RPMI8226 (cell line): ENCODE measurements around the gene ANKRD1.

Experiments
- DNase-seq: peaks from one replicate; pipeline ENCODE4 v3.0.0-alpha.2; 2015

ANKRD1 gene

DNA sequence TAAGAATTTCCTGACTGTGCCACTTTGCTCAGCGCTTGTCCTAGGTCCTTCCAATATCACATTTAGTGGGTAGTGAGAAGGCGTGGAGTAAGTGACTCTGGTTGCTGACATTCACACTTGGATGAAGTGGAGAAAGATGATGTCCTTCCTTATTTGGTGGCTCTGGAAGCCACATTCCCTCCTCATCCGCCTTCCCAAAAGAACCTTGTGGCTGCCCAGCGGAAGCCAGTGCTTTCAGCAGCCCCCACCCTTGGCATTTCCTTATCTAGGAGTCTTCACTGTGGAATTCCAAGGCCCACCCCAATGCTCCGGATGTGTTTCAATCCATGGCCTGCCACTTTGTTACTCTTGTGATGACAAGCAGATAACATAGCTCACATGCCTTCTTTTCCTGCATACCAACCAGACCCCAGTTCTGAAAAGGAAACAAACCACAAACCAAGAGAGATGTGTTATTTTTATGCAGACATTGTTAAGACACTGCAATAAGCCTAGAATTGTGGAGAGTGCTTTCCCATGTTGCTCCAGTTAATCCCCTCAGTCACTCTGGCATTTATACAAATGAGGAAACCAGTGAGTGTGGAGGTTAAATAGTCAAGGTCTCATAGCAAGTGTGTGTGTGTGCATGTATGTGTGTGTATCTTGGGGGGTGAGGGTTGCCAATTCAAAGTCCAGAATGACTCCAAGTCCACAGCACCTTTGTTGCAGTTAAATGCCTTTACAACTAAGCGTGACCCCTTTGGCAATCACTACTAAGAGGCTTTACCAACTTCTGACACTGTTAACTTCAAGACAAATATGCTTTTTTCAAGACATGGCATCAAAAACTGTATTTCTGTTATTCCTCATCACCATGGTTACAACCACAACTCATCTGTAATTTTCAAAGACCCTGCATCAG, 10.3 kb upstream of the ANKRD1 start:
- DNase-seq: no peak

- no peak for DNase-seq
Measured at GRCh38 chr10:90930070-90930837, 9.4 kb upstream of the ANKRD1 start.

- DNase-seq: no peak
Measured at GRCh38 chr10:90929179-90929578, 8.3 kb upstream of the ANKRD1 start.

DNA sequence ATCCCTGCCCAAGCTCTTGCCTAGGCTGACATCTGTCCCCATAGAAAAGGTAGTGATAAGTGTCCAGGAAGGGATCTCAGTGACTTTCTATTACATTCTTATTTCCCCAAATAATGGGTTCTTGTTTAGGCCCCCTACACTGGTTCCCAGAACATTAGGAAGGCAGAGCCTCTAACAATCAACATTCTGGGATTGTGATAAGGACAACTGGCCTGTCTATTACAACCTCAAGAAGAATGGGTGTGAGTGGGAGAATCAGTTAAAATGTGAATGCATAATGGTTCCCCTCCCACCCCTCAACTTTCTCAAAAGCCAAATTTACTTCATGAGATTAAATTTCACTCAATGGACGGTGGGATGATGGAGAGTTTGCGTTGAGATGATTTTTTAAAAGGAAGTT, 6.4 kb upstream of the ANKRD1 start:
- DNase-seq: no peak

GRCh38 chr10:90925079-90926029, 4.5 kb upstream of the ANKRD1 start:
- DNase-seq: no peak

- no peak for DNase-seq
Measured at GRCh38 chr10:90924552-90924951, 3.7 kb upstream of the ANKRD1 start.

- DNase-seq: no peak
Measured at GRCh38 chr10:90923111-90923731, 2.3 kb upstream of the ANKRD1 start.

DNA sequence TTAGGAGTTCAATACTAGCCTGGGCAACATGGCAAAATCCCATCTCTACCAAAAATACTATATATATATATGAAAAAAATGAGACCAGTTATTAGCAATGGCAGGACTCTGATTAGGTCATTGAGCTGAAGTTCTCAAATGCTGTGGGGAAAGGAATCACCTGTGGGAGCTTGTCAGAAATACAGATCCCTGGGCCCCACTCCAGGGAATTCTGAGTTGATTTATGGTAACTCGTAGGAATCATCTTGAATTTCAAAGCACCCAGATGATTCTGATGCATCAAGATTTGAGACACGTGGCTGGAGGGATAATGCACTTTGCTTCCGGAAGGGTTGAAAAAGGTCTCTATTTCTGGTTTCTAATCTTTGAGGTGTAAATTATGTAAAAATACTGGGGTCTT, 1.0 kb upstream of the ANKRD1 start:
- DNase-seq: no peak

DNA sequence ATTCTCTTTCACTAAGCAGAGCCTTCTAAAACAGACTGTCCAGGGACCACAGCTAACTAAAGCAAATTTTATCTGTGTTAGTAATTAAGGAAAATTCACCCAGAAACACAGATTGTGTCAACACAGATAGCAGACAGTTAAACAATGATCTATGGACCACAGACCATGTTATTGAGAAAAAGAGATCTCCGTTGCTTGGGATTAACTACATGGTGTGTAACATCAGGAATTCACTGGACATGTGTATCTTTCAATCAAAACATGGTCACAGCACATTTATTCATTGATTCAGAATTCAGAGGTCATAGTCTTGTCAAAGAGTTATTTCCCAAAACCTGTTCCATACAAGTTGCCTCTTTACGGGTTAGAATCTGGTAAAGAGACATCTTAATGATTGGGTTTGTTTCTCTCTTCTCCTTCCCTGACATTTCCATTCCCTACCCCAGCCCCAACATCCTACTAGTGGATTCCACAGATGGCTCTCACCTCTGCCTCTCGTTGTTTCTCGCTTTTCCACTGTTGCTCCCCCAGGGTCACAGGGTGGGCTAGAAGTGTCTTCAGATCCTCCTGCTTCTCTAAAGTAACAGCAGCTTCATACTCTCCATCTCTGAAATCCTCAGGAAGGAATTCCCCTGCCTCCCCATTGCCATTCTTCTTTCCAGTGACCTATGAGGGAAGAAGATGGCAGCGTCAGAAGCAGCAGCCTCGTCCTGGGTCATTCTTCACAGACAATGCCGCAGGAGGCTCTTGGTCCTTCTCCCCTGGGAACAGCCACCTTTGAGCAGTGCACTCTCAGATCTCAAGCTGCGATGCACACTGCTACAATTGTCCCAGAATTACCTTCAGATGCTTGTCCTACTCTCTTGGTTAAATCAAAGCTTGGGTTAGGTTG, 958 bp downstream of the ANKRD1 start:
- no peak for DNase-seq

DNA sequence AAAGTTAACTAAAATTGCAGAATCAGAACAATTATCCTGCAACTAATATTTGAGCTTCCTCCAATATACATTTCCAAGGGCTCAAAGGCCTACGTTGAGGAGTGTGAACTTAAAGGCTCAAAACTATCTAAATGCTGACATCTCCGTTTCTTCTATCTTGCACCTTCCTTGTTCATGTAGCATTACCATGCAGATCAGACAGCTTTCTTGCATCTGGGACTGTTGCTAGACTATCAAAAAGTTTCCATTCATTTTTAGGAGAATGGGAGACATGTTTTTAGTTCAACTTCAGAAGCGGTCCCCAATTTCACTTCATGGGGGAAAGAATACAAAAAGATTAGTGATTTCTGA, 2.9 kb downstream of the ANKRD1 start:
- DNase-seq: no peak

- DNase-seq: no peak
Measured at GRCh38 chr10:90917238-90917967, 3.5 kb downstream of the ANKRD1 start.

- no peak for DNase-seq
Measured at GRCh38 chr10:90916392-90917237, 4.3 kb downstream of the ANKRD1 start.

DNA sequence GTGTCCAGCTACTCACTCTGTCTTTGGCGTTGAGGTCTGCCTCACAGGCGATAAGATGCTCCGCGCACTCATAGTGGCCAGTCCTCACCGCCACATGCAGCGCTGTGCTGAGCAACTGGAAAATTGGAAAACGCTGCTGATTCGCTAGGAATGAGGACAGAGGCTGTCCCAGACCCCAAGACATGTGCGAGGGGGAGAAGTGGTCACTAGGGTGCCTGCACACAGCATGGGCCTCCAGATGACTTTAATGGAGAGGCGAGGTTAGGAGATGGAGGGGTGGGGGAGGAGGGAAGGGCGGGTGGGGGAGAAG, 5.2 kb downstream of the ANKRD1 start:
- DNase-seq: no peak

DNA sequence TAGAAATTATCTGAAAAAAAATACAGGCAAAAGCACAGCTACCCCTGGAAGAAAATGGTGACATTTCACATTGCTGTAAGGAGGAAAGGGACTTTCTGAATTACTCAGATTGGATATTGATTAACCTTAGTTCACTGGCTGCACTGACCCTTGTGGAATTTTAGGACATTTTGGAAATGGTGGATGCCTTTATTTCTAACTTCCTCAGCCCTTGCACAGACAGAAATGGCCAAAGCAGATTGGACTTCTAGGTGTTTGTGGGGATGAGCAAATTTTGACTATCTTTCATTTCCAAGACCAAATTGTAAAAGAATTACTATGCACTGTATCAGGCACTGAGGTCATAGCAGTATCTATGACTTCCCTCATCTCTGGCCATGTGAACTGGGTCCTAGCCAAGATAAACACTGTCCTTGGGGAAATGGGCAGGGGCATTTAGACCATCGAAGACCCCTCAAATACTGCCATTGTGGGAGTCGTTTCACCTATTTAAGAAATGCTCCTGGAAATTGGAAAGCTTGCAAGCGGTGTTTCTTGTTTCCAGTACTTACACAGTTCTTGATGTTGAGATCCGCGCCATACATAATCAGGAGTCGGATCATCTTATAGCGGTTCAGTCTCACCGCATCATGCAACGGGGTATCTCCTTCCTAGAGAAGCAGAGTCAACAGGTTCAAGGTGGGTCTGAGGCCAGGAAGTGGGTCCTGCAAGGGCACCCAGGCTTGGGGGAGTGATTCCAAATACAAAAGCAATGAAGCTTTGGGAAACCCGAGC, 5.7 kb downstream of the ANKRD1 start:
- no peak for DNase-seq

DNA sequence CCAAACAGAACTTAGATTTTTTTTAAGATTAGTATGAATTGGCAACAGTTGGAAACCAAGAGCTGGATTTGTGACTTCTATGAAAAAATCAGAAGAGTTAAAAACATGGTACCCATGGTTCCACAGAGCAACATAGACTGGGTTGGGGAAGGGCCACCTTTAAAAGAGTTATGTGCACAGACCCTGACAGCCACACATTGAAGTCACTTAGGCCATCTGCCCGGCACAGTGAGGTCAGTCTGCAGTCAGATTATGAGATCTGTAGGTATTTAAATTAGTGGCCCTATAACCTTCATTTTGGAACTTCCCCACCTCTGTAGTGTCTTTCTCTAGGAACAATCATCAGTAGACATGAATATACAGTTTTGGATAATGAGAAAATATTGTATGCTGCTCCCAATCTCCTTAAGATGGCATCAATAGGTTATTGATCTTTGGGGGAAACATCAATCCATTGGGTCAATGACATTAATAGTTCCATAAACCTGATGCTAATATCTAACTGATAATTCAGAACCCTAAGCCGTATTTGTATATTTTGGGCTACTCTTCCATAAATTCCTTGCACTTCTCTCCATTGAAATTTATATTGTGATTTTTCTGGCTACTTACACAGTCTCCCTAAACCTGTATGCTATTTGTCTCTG, 7.0 kb downstream of the ANKRD1 start:
- DNase-seq: no peak

GRCh38 chr10:90912854-90913479, 7.9 kb downstream of the ANKRD1 start:
- DNase-seq: no peak

GRCh38 chr10:90912174-90912573, 8.7 kb downstream of the ANKRD1 start:
- no peak for DNase-seq
